Prostate gland (tissue), 2 donors: ENCODE data around the gene SQSTM1.

ENCODE experiments used
- POLR2A ChIP-seq: fragments of 450-650 bp; IDR thresholded peaks from one replicate; pipeline ENCODE4 v1.6.1; 2016; ENCODE audit warnings: antibody characterized with exemption, mild to moderate bottlenecking
- POLR2AphosphoS5 ChIP-seq: sonication (generic); formaldehyde crosslinking; IDR thresholded peaks from one replicate; pipeline ENCODE4 v1.6.1; 2017; ENCODE audit warnings: antibody characterized with exemption
- TF ChIP-seq, protein P1 (sequence below), 4 experiments: fragments of 200-600 bp in 2 of 4; fragments of 450-650 bp in 2 of 4; sonication (generic) in 2 of 4; IDR thresholded peaks; 1 replicate in 3 of 4; 2 replicates in 1 of 4; pipeline ENCODE4 v1.5.1; 2016 to 2019; ENCODE audit warnings: antibody characterized with exemption in 4 of 4, mild to moderate bottlenecking in 2 of 4, moderate library complexity in 2 of 4

DNA sequence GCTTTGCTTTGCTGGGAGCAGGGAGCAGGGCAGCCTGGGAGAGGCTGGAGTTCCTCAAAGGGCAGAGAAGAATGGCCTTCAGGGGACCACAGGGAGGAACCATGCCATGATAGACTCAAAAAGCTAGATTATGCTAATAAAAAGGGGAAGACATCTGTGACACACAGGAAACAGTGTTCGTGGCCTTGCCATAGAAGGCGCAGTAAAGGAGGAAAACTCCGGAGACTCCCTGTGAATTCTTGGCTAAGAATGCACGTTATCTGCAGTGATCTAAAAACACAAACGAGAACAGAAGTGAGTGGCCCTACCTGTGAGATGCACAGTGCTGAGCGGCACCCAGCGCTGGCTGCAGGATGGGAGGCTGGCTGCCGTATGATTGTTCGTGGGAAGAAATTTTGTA lies 42.8 kb upstream of the SQSTM1 start:
- TF ChIP-seq POLR2AphosphoS5 (peak; percentile 57), POLR2A (no peak)
- TF ChIP-seq, protein P1, sequence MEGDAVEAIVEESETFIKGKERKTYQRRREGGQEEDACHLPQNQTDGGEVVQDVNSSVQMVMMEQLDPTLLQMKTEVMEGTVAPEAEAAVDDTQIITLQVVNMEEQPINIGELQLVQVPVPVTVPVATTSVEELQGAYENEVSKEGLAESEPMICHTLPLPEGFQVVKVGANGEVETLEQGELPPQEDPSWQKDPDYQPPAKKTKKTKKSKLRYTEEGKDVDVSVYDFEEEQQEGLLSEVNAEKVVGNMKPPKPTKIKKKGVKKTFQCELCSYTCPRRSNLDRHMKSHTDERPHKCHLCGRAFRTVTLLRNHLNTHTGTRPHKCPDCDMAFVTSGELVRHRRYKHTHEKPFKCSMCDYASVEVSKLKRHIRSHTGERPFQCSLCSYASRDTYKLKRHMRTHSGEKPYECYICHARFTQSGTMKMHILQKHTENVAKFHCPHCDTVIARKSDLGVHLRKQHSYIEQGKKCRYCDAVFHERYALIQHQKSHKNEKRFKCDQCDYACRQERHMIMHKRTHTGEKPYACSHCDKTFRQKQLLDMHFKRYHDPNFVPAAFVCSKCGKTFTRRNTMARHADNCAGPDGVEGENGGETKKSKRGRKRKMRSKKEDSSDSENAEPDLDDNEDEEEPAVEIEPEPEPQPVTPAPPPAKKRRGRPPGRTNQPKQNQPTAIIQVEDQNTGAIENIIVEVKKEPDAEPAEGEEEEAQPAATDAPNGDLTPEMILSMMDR (IDR thresholded peaks at IDR 0.05) = no peak
